Hepatic stellate cell (primary cell): ENCODE results near the gene NAALAD2.
"Not testable (repeated sequence)": the region's sequence is repeated elsewhere in the genome, so short reads cannot be mapped to it uniquely, and the experiment has no call there.

ENCODE experiments used
- DNase-seq: peaks from one replicate; pipeline ENCODE4 v3.0.0; 2011; ENCODE audit warnings: low spot score

Gene NAALAD2

DNA sequence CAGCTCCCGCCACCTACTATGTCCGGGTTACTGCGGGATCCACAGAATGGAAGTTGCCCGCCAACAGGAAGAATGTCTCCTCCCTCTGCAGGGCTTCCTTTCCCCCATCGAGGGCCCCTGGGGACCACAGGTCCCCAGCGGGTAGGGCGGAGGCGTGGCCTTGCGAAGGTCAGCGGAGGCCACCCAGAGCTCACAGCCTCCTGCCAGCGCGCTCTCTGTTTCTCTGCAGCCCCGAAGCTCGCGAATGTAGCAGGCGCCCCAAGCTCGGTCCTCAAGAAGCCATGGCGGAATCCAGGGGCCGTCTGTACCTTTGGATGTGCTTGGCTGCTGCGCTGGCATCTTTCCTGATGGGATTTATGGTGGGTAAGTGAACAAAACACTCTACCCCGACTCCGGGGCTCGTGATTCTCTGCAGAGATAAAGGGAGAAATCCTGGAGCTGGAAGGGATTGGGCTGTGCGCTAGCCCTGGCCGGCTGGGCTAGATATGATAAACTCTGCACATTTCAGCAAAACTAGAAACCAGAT, at the start of gene NAALAD2:
TSS of gene NAALAD2 (plus strand) at position 186 of the 526 bp plus-strand sequence. CDS start at position 282, 96 bp downstream.
- DNase-seq = peak; percentile 26

DNA sequence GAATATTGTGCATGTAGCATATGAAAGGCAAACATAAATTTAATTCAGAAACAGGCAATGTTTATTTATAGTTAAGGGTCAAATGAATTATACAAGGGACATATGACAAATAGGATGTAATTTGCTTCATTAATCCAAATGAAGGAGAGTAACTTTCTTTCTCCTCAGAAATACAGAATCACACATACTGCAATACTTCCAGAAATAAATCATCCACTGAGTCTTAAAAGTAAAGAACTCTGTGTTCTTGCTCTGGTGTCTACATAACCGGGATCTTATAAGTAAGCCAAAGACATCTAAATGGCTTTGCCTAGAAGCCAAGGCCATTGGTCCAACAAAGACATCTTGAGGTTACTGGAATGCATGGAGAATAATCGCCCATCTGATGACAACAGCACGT, 48.8 kb upstream of the NAALAD2 start, which contains the start of gene UBTFL1:
TSS of gene UBTFL1 (plus strand) at position 301 of the 400 bp plus-strand sequence. CDS start at position 301, 0 bp downstream.
- not testable (repeated sequence) for DNase-seq

DNA sequence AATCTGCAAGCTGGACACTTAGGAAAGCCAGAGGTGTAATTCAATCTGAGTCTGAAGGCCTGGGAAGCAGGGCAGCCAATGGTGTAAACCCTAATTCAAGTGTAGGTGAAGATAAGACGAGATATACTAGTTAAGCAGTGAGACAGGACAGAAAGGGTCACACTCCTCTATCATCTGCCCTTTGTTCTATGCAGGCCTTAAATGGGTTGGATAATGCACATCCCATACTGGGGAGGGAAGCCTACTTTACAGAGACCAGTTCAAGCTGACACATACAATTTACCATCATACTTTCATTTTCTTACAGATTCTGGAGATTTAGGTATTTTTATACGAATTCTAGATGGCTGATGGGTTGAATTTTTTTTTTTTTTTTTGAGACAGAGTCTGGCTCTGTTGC, 45.7 kb upstream of the NAALAD2 start:
- not testable (repeated sequence) for DNase-seq

DNA sequence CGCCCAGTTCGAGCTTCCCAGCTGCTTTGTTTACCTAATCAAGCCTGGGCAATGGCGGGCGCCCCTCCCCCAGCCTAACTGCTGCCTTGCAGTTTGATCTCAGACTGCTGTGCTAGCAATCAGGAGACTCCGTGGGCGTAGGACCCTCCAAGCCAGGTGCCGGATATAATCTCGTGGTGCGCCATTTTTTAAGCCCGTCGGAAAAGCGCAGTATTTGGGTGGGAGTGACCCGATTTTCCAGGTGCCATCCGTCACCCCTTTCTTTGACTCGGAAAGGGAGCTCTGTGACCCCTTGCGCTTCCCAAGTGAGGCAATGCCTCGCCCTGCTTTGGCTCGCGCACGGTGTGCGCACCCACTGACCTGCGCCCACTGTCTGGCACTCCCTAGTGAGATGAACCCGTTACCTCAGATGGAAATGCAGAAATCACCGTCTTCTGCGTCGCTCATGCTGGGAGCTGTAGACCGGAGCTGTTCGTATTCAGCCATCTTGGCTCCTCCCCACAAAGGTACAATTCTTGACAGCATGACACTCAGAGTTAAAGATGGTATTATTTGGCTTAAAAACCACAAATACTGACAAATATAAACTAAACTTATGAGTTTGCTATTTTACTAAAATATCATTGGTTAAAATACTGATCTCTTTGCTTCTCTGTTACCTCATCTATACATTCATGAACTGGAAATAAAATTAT, 39.1 kb upstream of the NAALAD2 start:
- DNase-seq = not testable (repeated sequence)

DNA sequence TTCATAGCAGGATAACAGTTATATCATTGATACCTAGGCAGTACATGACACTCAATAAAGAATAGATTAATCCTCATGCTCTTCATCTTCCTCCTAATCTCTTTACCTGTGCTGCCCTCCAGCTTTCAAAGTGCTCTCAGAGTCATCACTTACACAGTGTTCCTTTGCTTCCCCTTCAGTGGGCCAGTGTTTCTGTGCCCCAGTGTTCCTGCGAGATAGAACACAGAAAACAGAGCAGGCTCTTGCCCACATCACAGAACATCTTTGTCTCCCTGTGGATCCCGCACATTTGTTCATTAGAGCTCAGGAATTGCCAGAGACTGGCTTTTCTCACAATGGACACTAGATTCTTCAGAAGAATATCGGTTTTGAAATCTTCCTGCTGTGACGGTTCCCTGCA, 36.2 kb upstream of the NAALAD2 start:
- not testable (repeated sequence) for DNase-seq

DNA sequence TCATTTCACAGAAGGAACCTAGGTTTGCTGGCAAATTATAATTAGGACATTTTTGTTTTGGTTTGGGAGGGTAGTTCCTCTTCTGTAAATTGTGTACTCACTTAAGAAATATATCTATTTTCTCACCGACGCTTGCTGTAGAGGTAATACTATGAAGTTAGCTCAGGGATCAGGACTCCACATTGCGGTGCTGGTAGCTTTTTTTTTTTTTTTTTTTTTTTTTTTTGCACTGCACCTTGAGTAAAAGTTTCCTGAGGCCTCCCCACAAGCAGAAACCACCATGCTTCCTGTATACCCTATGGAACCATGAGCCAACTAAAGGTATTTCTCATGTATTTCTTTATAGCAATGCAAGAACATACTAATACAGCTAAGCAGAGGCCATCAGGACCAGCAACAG, 34.0 kb upstream of the NAALAD2 start:
- no peak for DNase-seq

DNA sequence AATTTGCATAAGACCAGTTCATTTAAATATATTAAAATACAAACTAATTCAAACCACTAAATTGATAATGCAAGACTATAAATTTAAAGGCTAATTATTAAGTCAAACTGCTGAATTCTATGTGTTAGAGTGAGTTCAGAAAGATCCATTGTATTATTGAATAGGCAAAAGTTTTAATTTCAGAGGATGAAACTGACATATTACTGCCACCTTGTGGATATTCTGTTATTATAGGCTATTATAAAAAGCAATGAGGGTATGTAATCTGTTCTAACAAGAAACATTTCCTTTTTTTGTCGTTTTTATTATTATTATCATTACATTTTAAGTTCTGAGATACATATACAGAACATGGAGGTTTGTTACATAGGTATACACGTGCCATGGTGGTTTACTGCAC, 20.9 kb upstream of the NAALAD2 start:
- no peak for DNase-seq

DNA sequence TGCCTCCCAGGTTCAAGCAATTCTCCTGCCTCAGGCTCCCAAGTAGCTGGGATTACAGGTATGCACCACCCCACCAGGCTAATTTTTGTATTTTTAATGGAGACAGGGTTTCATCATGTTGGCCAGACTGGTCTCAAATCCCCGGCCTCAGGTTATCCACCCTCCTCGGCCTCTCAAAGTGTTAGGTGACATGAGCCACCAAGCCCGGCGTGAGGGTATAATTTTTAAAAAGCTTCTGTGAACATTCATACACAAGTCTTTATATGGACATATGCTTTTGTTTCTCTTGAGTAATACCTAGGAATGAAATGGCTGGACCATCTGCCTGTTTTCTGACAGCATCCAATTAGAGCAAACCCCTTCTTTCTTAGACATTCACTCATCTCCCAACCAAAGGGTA, 14.3 kb upstream of the NAALAD2 start:
- no peak for DNase-seq

DNA sequence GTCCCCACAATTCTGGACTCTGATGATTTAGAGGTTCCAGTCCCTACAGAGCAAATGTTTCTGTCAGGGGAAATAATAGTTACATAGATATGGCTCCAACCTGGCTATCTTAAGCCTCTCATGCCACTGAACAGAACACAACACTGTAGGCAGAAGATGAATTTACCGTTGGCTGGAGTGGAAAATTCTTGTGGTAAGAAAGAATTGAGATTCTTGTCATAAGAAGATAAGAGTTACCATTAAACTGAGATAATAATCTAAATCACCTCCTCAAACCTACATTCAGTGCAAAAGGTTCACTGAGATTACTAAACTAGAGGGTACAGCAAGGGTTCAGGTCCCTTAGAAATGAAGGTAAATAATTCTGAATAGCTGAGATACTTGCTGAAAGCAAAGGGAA, 10.1 kb upstream of the NAALAD2 start:
- no peak for DNase-seq

DNA sequence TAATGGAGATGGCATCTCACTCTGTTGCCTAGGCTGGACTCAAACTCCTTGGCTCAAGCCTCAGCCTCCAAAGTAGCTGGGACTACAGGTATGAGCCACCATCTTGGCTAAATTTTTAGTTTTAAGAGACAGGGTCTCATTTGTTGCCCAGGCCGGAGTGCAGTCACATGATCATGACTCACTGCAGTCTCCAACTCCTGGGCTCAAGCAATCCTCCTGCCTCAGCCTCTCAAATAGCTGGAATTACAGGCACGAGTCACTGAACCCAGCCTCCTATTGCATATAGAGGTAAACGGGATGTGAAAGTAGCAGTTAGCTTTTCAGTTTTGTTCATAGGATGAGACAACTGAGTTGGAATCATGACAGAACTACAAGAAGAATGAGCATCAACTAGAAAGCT, 9.5 kb upstream of the NAALAD2 start:
- DNase-seq = no peak

DNA sequence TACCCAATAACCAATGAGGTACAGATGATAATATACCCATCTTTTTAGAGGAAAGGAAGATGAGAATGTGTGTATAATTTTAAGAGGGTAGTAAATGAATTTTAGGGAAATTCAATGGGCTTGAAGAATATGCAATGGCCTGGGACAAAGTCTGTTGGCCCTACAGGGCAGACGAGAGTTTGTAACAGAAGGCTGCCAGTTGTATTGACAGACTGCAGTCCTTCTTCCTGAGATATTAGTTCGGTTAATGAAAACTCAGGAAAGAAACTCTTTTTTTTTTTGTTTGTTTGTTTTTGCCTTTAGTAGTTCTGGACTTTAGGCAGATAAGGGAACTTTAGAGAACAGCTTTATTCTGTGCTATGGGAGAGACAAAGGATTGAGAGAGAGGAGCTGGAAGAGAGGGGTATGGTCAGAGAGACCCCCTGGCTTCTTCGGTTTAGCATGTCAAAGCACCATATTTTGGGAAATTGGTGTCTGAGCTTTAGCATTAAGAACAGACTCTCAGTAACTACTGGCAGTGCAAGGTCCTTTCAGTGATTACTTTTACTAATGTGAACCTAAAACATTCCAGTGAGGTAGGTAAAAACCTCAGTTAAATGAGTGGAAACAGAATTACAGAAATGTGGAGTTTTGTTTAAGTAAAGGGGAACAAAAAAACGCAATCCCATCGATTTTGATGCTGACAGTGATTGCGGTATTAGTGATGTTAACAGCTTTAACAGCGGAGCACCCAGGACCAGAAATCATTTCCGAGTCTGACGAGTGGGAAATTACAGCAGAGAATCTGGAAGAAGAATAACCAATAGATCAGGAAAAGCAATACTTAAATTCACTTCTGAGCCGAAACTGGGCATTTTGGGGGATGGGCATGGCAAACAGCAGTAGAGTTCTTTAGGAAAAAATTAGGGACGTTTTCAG, 644 bp upstream of the NAALAD2 start:
- no peak for DNase-seq

DNA sequence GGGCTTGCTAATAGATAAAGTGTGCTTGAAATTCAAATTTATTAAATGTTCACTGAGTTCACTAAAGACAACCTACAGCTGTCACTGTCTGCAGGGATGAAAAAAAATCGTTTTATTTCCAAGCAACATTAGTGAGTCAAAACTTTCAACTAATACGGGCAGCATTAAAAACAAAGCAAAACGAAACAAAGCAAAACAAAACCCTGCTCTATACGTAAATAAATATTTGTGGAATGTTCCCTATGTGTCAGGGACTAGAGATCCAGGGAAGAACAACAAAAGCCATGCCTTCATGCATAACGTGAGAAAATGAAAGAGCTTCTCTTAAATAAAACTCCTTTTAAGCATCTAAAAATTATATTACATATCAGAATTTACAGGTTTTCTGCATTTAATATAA, 553 bp downstream of the NAALAD2 start:
- DNase-seq = no peak

DNA sequence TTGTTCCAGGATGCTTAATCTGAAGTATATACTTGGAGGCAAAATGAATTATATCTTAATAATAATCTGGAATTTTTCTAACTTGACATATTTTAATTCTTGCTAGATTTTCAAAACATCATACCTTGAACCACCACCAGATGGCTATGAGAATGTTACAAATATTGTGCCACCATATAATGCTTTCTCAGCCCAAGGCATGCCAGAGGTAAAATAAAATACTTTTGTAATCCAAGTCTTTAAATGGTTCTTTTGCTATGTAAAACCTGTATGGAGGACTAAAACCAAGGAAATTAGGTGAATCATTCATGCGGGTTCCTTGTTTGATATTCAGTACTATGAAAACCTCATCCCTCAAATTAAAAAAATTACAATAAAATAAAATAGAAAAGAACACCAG, 14.4 kb downstream of the NAALAD2 start:
- DNase-seq = no peak

DNA sequence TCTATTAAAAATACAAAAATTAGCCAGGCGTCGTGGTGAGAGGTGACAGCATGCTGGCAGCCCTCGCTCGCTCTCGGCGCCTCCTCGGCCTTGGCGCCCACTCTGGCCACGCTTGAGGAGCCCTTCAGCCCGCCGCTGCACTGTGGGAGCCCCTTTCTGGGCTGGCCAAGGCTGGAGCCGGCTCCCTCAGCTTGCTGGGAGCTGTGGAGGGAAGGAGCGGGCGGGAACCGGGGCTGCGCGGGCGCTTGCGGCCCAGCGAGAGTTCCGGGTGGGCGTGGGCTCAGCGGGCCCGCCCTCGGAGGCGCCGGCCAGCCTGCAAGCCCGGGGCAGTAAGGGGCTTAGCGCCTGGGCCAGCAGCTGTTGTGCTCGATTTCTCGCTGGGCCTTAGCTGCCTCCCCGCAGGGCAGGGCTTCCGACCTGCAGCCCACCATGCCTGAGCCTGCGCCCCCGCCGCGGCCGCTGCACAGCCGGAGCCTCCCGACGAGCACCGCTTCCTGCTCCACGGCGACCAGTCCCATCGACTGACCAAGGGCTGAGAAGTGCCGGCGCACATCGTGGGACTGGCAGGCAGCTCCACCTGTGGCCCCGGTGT, 32.6 kb downstream of the NAALAD2 start:
- not testable (repeated sequence) for DNase-seq

DNA sequence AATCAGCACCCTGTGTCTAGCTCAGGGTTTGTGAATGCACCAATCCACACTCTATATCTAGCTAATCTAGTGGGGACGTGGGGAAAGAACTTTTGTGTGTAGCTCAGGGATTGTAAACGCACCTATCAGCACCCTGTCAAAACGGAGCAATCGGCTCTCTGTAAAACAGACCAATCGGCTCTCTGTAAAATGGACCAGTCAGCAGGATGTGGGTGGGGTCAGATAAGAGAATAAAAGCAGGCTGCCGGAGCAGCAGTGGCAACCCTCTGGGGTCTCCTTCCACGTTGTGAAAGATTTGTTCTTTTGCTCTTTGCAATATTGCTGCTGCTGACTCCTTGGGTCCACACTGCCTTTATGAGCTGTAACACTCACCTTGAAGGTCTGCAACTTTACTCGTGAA, 33.2 kb downstream of the NAALAD2 start:
- DNase-seq = not testable (repeated sequence)

DNA sequence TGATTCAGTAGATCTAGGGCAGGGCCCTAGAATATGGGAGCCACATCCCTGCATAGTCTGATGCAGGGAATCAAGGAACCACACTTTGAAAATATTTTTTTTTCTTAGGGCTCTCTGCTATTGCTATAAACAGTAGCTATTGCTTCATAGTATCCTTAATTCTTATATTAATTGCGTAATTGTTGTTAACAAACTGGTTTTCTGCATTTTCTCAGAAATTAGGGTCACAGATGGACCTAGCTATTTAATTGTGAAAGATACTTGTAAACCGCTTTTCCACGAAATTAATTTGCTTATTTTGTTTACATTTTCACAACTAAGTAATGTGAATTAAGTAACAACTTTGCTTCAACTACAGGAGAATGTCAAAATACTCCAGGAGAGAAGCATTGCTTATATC, 34.1 kb downstream of the NAALAD2 start:
- DNase-seq = no peak

DNA sequence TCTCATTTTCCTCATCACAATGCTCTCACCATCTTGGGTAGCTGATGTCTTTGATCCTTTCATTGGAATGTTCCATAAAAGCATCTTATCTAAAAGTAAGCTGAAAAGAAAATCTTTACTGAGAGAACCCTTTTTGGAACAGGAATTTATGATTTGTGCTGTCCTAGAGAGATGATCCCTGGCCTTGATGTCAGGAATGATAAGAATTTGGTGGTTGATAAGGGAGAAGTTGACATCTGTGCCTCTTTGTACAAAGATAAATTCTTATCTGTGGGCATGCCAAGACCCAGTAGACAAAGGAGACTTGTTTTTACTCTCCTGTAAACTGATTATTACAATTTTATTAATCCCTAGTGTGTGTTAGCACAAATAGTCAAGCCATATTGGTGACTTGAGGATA, 36.9 kb downstream of the NAALAD2 start:
- no peak for DNase-seq

DNA sequence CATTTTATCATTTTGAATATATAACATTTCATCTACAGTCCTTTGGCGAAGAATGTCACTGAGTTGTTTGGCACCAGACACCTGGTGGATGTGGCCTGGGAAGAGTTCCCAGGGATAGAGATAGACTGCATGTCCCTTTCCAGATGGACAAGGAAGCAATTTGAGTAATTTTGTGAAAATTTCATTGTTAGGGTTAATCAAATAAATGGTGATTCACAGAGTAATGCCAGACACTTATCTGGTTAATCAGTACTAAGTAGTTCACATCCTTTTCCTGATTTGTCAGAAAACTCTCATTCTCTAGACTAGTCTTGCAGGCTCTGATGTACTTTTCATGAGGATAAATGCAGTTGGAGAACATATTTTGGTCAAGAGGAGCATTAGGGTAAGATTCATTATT, 41.6 kb downstream of the NAALAD2 start:
- DNase-seq = no peak

DNA sequence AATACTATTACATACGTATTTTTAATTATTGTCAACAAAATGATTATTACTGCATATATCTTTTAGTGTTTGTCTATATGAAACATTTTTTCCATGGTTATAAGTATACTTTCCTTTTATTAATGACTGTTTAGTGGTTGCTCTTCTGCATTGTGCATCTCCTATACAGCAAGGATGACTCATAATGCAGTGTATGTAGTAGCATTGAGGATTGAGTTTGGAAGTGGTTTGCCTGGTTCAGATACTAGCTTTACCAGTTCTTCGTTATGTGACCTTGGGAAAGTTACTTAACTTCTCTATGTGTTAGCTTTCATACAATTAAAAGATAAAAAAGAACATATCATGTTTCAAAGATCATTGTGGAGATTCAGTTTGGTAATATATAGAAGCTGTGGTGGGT, 44.3 kb downstream of the NAALAD2 start:
- no peak for DNase-seq

DNA sequence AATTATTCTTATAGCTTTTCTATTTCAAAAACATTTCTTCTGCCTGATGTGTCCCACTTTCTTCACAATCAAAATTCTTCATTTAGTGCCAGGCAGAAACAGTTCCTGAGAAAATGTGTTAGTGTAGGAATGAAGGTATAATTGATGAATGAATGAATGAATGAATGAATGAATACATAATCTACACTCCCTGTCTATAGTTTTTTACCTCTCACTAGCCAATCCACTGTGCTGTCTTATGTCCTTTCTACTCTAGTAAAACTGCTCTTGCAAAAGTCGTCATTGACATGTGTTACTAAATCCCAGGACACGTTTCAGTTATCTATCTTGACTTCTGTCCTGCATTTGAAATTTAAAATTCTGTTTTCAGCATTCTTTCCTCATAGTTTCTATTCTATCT, 45.5 kb downstream of the NAALAD2 start:
- no peak for DNase-seq

DNA sequence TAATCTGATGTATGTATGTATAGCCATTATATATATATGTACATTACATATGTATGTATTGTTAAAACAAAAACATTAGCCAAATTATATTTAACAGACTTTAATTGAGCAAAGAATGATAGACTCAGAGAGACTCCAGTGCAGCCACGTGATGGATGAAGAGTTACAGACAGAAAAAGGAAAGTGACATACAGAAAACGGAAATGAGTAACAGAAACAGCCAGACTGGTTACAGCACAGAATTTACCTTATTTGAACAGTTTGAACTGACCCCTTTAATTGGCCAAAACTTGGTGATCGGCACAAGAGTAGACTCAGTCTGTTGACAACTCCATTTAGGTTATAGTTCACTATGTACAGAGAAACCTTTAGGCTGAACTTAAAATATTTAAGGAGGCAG, 53.4 kb downstream of the NAALAD2 start:
- no peak for DNase-seq

DNA sequence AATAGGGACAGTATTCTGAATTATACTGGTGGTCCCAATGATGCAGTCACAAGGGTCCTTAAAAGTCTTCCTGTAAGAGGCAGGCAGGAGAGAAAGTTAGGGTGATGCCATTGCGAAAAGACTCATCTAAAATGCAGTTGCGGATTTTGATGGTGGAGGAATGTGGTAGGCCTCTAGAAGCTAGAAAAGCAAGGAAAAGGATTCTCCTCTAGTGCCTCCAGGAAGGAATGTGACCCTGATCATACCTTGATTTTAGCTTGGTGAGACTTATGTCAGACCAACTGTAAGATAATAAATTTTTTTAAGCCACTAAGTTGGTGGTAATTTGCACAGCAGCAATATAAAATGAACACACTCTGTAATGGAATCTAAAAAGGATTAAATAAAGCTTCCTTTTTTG, 54.5 kb downstream of the NAALAD2 start:
- no peak for DNase-seq
